MM.1S (cell line): Measurements from ENCODE around the gene ERLEC1.

Experiments used
- EZH2 ChIP-seq: fragments of 300-600 bp; sonication (generic); optimal IDR thresholded peaks from 2 replicates; pipeline ENCODE3; 2017; ENCODE audit warnings: low read depth, mild to moderate bottlenecking, antibody characterized with exemption, low read length, mixed read lengths
- EZH2phosphoT487 ChIP-seq: fragments of 300-600 bp; sonication (generic); IDR thresholded peaks from 2 replicates; pipeline ENCODE4 v1.6.1; 2018; ENCODE audit warnings: antibody characterized with exemption, low read length
- TF ChIP-seq, protein P1 (sequence below): fragments of 300-600 bp; sonication (generic); IDR thresholded peaks from 2 replicates; pipeline ENCODE4 v1.5.1; 2016; ENCODE audit warnings: antibody characterized with exemption, low read length, mixed read lengths

DNA sequence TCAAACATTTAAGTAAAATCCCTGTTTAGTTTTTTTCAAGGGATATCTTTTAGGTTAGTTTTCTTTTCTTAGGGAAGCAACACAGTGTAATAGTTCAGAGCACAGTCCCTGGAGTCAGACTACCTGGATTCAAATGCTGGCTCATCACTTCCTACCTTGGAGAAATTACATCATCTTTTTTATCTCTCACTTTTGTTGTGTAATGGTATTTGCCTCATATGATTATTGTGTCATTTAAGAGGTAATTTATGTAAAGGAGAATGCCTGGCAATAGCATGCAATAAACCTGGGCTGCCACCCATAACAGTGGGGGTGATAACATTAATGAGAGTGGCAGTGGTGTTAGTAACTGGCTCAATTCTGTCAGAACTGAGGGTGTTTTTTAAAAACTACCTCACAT lies 26.3 kb downstream of the ERLEC1 start:
- TF ChIP-seq, protein P1, sequence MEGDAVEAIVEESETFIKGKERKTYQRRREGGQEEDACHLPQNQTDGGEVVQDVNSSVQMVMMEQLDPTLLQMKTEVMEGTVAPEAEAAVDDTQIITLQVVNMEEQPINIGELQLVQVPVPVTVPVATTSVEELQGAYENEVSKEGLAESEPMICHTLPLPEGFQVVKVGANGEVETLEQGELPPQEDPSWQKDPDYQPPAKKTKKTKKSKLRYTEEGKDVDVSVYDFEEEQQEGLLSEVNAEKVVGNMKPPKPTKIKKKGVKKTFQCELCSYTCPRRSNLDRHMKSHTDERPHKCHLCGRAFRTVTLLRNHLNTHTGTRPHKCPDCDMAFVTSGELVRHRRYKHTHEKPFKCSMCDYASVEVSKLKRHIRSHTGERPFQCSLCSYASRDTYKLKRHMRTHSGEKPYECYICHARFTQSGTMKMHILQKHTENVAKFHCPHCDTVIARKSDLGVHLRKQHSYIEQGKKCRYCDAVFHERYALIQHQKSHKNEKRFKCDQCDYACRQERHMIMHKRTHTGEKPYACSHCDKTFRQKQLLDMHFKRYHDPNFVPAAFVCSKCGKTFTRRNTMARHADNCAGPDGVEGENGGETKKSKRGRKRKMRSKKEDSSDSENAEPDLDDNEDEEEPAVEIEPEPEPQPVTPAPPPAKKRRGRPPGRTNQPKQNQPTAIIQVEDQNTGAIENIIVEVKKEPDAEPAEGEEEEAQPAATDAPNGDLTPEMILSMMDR, result no peak
- TF ChIP-seq EZH2 (no peak), EZH2phosphoT487 (no peak)
